NCI-H226 (cell line): ENCODE results near the gene NT5M.
"Not testable (repeated sequence)": the region's sequence is repeated elsewhere in the genome, so short reads cannot be mapped to it uniquely, and the experiment has no call there.

Experiments
- DNase-seq: peaks from one replicate; pipeline ENCODE4 v3.0.0-alpha.2; 2015

Gene NT5M

GRCh38 chr17:17303010-17303846, at the start of gene NT5M:
Gene NT5M (plus strand): TSS chr17:17303373. CDS start chr17:17303551, 178 bp downstream.
- peak; percentile 52 for DNase-seq

GRCh38 chr17:17253406-17253805, 49.8 kb upstream of the NT5M start:
- no peak for DNase-seq

- DNase-seq, result no peak
Observed at GRCh38 chr17:17254036-17254435, 49.1 kb upstream of the NT5M start.

- not testable (repeated sequence) for DNase-seq
Observed at GRCh38 chr17:17255689-17256088, 47.5 kb upstream of the NT5M start.

- no peak for DNase-seq
Observed at GRCh38 chr17:17256316-17256715, 46.9 kb upstream of the NT5M start.

GRCh38 chr17:17258011-17258410, 45.2 kb upstream of the NT5M start:
- DNase-seq, result no peak

GRCh38 chr17:17258998-17259397, 44.2 kb upstream of the NT5M start:
- DNase-seq, result no peak

GRCh38 chr17:17264430-17264829, 38.7 kb upstream of the NT5M start:
- no peak for DNase-seq

- DNase-seq, result no peak
Observed at GRCh38 chr17:17269926-17270773, 33.0 kb upstream of the NT5M start.

- no peak for DNase-seq
Observed at GRCh38 chr17:17275971-17276370, 27.2 kb upstream of the NT5M start.

GRCh38 chr17:17277431-17277830, 25.7 kb upstream of the NT5M start:
- not testable (repeated sequence) for DNase-seq

- DNase-seq, result no peak
Observed at GRCh38 chr17:17279316-17279715, 23.9 kb upstream of the NT5M start.

GRCh38 chr17:17280613-17281549, 22.3 kb upstream of the NT5M start, which contains the start of gene COPS3:
Gene COPS3 (minus strand): TSS chr17:17281246. CDS start chr17:17281186, 60 bp downstream.
- DNase-seq, result peak; percentile 94

- no peak for DNase-seq
Observed at GRCh38 chr17:17285951-17286350, 17.2 kb upstream of the NT5M start.

- DNase-seq, result no peak
Observed at GRCh38 chr17:17289086-17289485, 14.1 kb upstream of the NT5M start.

- DNase-seq, result no peak
Observed at GRCh38 chr17:17289701-17290100, 13.5 kb upstream of the NT5M start.

GRCh38 chr17:17295141-17295540, 8.0 kb upstream of the NT5M start:
- no peak for DNase-seq

GRCh38 chr17:17297217-17297616, 6.0 kb upstream of the NT5M start:
- no peak for DNase-seq

- DNase-seq, result no peak
Observed at GRCh38 chr17:17298108-17298507, 5.1 kb upstream of the NT5M start.

GRCh38 chr17:17300624-17301568, 2.3 kb upstream of the NT5M start:
- DNase-seq, result peak; percentile 68

- DNase-seq, result not testable (repeated sequence)
Observed at GRCh38 chr17:17301659-17302058, 1.5 kb upstream of the NT5M start.
